GM12864 (cell line): ENCODE results near the gene VBP1.
"Not testable (repeated sequence)": the region's sequence is repeated elsewhere in the genome, so short reads cannot be mapped to it uniquely, and the experiment has no call there.

Experiments used
- DNase-seq: peaks from one replicate; pipeline ENCODE4 v3.0.0-alpha.2; 2011; ENCODE audit warnings: low read depth
- H3K4me3 ChIP-seq: 2 replicates; pipeline ENCODE4 v1.5.1; 2011; ENCODE audit warnings: mild to moderate bottlenecking, low read depth, low read length, control low read depth
- TF ChIP-seq, protein P1 (sequence below): IDR thresholded peaks from 2 replicates; pipeline ENCODE4 v1.5.1; 2011; ENCODE audit warnings: low read depth, mild to moderate bottlenecking, moderate library complexity, low read length, control low read depth, inconsistent platforms; ENCODE audit errors: missing control alignments

Gene VBP1

GRCh38 chrX:155215443-155216178, 649 bp upstream of the VBP1 start:
- peak overlapping the region; percentile 92 for H3K4me3 ChIP-seq
- DNase-seq, result no peak
- TF ChIP-seq, protein P1, sequence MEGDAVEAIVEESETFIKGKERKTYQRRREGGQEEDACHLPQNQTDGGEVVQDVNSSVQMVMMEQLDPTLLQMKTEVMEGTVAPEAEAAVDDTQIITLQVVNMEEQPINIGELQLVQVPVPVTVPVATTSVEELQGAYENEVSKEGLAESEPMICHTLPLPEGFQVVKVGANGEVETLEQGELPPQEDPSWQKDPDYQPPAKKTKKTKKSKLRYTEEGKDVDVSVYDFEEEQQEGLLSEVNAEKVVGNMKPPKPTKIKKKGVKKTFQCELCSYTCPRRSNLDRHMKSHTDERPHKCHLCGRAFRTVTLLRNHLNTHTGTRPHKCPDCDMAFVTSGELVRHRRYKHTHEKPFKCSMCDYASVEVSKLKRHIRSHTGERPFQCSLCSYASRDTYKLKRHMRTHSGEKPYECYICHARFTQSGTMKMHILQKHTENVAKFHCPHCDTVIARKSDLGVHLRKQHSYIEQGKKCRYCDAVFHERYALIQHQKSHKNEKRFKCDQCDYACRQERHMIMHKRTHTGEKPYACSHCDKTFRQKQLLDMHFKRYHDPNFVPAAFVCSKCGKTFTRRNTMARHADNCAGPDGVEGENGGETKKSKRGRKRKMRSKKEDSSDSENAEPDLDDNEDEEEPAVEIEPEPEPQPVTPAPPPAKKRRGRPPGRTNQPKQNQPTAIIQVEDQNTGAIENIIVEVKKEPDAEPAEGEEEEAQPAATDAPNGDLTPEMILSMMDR, result no peak

DNA sequence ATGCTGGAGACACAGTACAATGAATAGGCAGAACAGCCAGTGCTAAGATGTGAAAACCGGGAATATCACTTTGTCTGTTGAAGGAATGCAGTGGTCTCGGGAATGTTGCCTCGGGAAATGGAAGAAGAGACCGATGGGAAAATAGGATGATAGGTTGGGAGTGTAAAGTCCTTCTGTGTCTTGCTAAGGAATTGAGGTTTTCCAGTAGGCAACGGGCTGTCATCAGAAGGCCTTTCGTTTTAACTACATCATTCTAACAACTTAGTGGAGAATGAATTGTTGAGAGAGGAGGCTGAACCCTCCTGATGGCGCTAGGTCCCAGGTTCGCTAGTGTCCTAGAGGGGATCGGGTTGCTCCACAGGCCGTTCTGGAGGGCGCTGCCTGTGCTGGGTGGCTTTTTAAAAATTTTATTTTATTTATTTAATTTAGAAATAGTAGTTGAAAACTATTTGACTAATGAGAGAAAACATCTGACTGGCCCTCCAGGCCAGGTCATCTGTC, 730 bp downstream of the VBP1 start:
- peak overlapping the region; percentile 92 for H3K4me3 ChIP-seq
- no peak for DNase-seq
- TF ChIP-seq, protein P1, result no peak

- DNase-seq, result no peak
- TF ChIP-seq, protein P1, result no peak
- no peak overlapping the region for H3K4me3 ChIP-seq
Measured at GRCh38 chrX:155218777-155219176, 2.5 kb downstream of the VBP1 start.

- TF ChIP-seq, protein P1, result no peak
- H3K4me3 ChIP-seq, result no peak overlapping the region
- DNase-seq, result no peak
Measured at GRCh38 chrX:155221351-155221750, 5.1 kb downstream of the VBP1 start.

GRCh38 chrX:155223746-155224145, 7.5 kb downstream of the VBP1 start:
- not testable (repeated sequence) for DNase-seq, H3K4me3 ChIP-seq

- H3K4me3 ChIP-seq, result no peak overlapping the region
- TF ChIP-seq, protein P1, result no peak
- DNase-seq, result no peak
Measured at GRCh38 chrX:155225774-155226173, 9.5 kb downstream of the VBP1 start.

GRCh38 chrX:155231163-155231562, 14.9 kb downstream of the VBP1 start:
- TF ChIP-seq, protein P1, result no peak
- no peak for DNase-seq
- H3K4me3 ChIP-seq, result no peak overlapping the region
